Epithelial cell of esophagus (primary cell): ENCODE results near the gene ITPR1.

ENCODE experiments used
- DNase-seq: peaks from one replicate; pipeline ENCODE4 v3.0.0; 2010; ENCODE audit warnings: low read depth
- H3K4me3 ChIP-seq: 2 replicates; pipeline ENCODE4 v1.5.1; 2011; ENCODE audit warnings: mild to moderate bottlenecking, low read length, control low read depth
- TF ChIP-seq, protein P1 (sequence below): IDR thresholded peaks from 2 replicates; pipeline ENCODE4 v1.5.1; 2011; ENCODE audit warnings: low read depth, mild to moderate bottlenecking, low read length, control low read depth, inconsistent platforms; ENCODE audit not compliant: insufficient read depth; ENCODE audit errors: missing control alignments

Gene ITPR1

DNA sequence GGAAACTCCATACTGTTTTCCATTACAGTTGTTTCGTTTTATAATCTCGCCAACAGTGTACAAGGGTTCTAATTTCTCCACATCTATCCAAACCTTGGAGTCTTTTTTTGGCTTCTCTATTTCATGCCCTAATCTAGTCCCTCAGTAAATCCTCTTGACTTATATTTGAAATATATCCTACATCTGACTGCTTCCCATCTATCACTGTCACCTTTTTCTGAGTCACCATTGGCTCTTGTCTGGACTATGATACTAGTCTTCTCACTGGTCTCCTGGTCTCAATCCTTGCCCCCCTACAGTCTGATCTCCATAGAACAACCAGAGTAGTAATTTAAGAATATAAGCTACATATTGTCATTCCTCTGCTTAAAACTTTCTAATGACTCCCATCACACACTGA, 80.0 kb downstream of the ITPR1 start:
- no peak for DNase-seq
- no peak overlapping the region for H3K4me3 ChIP-seq
- TF ChIP-seq, protein P1, sequence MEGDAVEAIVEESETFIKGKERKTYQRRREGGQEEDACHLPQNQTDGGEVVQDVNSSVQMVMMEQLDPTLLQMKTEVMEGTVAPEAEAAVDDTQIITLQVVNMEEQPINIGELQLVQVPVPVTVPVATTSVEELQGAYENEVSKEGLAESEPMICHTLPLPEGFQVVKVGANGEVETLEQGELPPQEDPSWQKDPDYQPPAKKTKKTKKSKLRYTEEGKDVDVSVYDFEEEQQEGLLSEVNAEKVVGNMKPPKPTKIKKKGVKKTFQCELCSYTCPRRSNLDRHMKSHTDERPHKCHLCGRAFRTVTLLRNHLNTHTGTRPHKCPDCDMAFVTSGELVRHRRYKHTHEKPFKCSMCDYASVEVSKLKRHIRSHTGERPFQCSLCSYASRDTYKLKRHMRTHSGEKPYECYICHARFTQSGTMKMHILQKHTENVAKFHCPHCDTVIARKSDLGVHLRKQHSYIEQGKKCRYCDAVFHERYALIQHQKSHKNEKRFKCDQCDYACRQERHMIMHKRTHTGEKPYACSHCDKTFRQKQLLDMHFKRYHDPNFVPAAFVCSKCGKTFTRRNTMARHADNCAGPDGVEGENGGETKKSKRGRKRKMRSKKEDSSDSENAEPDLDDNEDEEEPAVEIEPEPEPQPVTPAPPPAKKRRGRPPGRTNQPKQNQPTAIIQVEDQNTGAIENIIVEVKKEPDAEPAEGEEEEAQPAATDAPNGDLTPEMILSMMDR = no peak

DNA sequence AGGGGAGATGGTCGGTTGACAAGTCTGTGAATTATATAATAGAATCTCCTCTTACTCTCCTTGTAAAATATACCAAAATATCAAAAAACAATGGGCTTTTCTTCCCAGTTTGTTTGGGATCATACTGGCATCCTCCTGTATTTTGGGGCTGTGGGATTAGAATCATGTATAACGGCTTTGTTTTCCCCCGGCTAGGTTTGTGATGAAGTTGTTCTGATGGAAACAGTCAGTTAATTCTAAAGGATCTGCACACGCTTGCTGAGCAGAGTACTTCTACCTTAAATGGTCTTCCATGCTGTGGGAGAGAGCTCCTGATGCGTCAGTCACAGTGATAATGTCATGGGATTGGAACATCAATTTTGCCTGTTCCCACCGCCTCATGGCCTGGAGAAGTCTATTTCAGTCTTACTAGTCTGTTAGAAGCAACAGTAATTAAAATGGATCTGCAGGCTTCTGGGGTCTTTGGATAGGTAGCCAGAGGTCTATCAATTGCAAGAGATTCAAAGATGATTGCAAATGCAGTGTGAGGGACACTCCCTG, 81.3 kb downstream of the ITPR1 start:
- no peak overlapping the region for H3K4me3 ChIP-seq
- TF ChIP-seq, protein P1 = no peak
- no peak for DNase-seq

DNA sequence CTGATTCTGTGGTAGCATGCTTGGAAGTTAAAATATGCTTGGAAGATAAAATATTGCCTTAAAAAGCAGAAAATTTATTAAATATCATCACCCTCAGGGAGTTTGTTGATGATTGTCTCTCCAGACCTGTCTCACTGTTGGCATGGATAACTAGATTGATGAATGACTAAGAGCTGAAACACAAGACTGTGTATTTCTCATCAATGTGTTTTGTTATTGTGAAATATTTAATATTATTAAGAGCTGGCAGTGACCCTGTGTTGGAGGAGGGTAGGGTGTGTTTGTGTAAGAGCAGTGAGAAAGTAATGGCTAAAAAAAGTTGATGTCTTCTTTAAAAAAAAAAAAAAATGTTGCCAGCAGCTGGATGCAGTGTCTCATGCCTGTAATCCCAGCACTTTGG, 82.2 kb downstream of the ITPR1 start:
- no peak overlapping the region for H3K4me3 ChIP-seq
- DNase-seq = peak; percentile 86
- TF ChIP-seq, protein P1 = no peak

DNA sequence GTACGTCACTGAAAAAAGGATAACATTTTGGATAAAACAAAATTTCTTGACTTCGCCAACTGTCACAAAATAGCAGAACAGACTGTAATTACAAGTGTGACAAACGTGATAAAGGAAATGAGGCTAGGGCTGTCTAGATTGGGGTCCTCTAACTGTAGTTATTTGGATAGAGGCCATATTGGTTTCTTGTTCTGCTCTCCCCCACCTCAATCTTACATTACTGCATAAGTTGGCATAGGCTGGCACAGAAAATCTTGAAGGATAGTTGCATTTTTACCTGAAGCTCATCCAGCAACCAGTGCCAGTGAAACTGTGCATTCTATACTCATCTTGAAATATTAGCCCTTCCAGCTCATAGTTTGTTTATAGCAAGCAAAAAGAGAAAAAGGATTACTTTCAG, 84.6 kb downstream of the ITPR1 start:
- H3K4me3 ChIP-seq = no peak overlapping the region
- DNase-seq = no peak
- TF ChIP-seq, protein P1 = no peak

DNA sequence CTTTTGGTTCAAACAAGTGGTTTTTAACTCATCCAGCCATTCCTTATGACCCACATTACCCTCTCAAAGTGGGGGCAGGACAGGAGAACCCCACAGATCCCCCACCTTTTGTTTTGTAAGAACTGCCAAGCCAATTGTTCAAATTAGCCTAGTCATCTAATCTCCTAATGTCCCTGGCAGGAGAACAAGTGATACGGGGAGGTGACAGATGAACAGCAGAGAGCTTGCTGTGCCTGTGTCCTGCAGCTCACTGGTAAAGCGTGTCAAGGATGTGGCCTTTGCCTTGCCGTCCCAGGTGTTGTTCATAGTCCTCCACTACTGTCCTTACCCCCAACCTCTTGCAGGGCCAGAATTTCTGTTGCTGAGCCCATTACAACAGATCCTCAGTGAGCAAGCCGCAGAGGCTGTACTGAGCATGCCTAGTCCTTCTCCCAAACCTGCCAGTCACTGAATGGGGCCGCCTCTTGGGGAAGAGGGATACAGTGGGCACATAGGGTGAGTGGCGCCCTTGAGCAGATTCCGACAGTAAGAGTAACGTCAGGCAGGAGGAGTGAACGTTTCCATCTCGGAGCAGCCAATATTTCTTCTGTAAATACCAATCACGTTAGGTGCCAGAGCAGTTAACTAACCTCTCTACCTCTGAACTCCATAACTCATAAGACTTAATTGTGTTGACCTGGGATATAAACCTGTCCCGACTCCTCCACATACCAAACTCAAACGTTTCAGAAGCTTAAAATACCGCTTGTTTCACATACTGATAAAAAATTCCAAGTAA, 87.4 kb downstream of the ITPR1 start:
- DNase-seq = no peak
- H3K4me3 ChIP-seq = no peak overlapping the region
- TF ChIP-seq, protein P1 = no peak

DNA sequence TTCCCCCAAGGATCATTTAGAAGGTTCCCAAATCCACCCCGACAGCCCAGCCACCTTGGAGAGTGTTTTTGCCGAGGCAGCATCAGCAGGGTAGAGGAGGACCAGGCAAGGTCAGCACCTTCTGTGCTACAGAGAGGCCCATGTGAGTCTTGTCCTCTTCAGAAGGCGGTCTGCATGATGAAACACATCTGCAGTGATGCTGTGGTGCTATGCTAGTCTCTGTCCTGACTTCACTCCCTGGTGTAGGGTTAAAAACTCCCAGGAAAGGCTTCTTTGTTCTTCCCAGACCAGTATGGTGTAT, 87.9 kb downstream of the ITPR1 start:
- no peak for DNase-seq
- H3K4me3 ChIP-seq = no peak overlapping the region
- TF ChIP-seq, protein P1 = no peak

DNA sequence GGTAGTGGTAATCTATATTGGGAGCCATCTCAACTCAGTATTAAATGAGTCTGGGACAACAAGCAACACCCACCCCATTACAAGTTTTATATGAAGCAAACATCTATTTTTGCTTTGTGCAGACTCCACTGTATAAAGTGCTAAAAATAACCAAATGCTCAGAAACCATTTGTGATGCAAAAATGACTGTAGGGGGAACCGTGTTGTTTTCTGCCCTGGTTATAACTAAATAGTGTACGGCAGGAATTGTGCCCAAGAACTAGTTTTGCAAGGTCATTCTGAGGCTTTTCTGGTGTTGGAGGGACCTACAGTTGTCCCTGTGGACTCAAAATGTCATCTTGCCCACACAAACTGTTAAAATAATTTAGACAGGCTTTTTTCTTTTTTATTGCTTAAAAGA, 88.3 kb downstream of the ITPR1 start:
- H3K4me3 ChIP-seq = no peak overlapping the region
- DNase-seq = no peak
- TF ChIP-seq, protein P1 = no peak
